B cell (primary cell): ENCODE results near the gene DNAAF5. TPM values are rescaled to one million over a fixed set of nuclear protein-coding genes. Genes with fewer than 3 reads are reported as not detected.

Experiments used
- ATAC-seq: fragments of 200-7000 bp; cut with Tn5 transposase; one replicate; pipeline ENCODE4 v1.10.0; 2021; ENCODE audit warnings: low read depth, mild to moderate bottlenecking, moderate number of reproducible peaks, moderate library complexity
- CTCF ChIA-PET: fragments of 350-600 bp; sonication (Branson Sonifier 250); formaldehyde crosslinking; loops from one replicate; lab custom pipeline; 2021; ENCODE audit warnings: antibody characterized with exemption, inconsistent platforms; lab: Charles Lee
- POLR2A ChIA-PET: fragments of 350-600 bp; sonication (Branson Sonifier 250); formaldehyde crosslinking; loops from one replicate; lab custom pipeline; 2021; ENCODE audit warnings: antibody characterized with exemption; lab: Charles Lee
- DNase-seq: peaks from one replicate; pipeline ENCODE4 v3.0.0; 2013
- H2AFZ ChIP-seq: 2 replicates; pipeline ENCODE4 v1.6.1; 2012; ENCODE audit warnings: mild to moderate bottlenecking, low read depth, low read length; ENCODE audit not compliant: insufficient read depth, poor library complexity, severe bottlenecking
- H3K27ac ChIP-seq, 2 donors: 1 replicate in 1 of 2; 2 replicates in 1 of 2; pipeline ENCODE4 v1.5.1; 2012 to 2013; ENCODE audit warnings: low read length in 2 of 2, mild to moderate bottlenecking in 2 of 2, moderate library complexity in 1 of 2
- H3K27me3 ChIP-seq, 4 experiments: fragments of 200-600 bp in 1 of 4; sonication (generic) in 1 of 4; replicated peaks in 1 of 4; 1 replicate in 2 of 4; 2 replicates in 2 of 4; pipeline versions ENCODE4 v1.6.1 to v1.7.0; 2013 to 2016; ENCODE audit warnings: low read length in 3 of 4, mild to moderate bottlenecking in 2 of 4, mixed read lengths in 1 of 4, moderate library complexity in 1 of 4; ENCODE audit not compliant: insufficient read depth in 4 of 4, control insufficient read depth in 3 of 4; ENCODE audit errors: control extremely low read depth in 1 of 4
- H3K36me3 ChIP-seq, 2 experiments: replicated peaks in 1 of 2; 1 replicate in 1 of 2; 2 replicates in 1 of 2; pipeline versions ENCODE4 v1.6.1 to v1.7.1; 2013; ENCODE audit warnings: low read length in 1 of 2; ENCODE audit not compliant: insufficient read depth in 2 of 2, control insufficient read depth in 1 of 2; ENCODE audit errors: control extremely low read depth in 1 of 2, extremely low read depth in 1 of 2
- H3K4me1 ChIP-seq, 2 donors: fragments of 200-600 bp in 1 of 2; sonication (generic) in 1 of 2; 1 replicate in 1 of 2; 2 replicates in 1 of 2; pipeline versions ENCODE4 v1.5.1 to v1.6.1; 2013 to 2017; ENCODE audit warnings: low read length in 2 of 2; ENCODE audit not compliant: control insufficient read depth in 2 of 2, insufficient read depth in 2 of 2
- H3K4me2 ChIP-seq: replicated peaks from 2 replicates; pipeline ENCODE3; 2012; ENCODE audit warnings: mild to moderate bottlenecking, low read depth, low read length; ENCODE audit not compliant: poor library complexity, severe bottlenecking
- H3K4me3 ChIP-seq, 5 experiments: fragments of 200-600 bp in 1 of 5; sonication (generic) in 1 of 5; 1 replicate in 3 of 5; 2 replicates in 2 of 5; pipeline versions ENCODE4 v1.5.1 to v1.7.0; 2011 to 2016; ENCODE audit warnings: low read length in 4 of 5, mild to moderate bottlenecking in 4 of 5, low read depth in 2 of 5, control low read depth in 1 of 5, moderate library complexity in 1 of 5; ENCODE audit not compliant: insufficient read depth in 1 of 5; ENCODE audit errors: control extremely low read depth in 1 of 5, extremely low read depth in 1 of 5
- H3K79me2 ChIP-seq: fragments of 200-600 bp; sonication (generic); one replicate; pipeline ENCODE4 v1.6.0; 2016; ENCODE audit warnings: low read length; ENCODE audit not compliant: control insufficient read depth, insufficient read depth
- H3K9ac ChIP-seq: fragments of 200-600 bp; sonication (generic); 2 replicates; pipeline ENCODE4 v1.6.1; 2017; ENCODE audit warnings: mild to moderate bottlenecking, low read length, moderate library complexity
- H3K9me3 ChIP-seq, 3 donors: one replicate each; pipeline versions ENCODE4 v1.6.1 to v1.7.1; 2013; ENCODE audit warnings: low read length in 2 of 3; ENCODE audit not compliant: control insufficient read depth in 2 of 3, insufficient read depth in 1 of 3; ENCODE audit errors: control extremely low read depth in 1 of 3
- H4K20me1 ChIP-seq: 2 replicates; pipeline ENCODE4 v1.6.0; 2012; ENCODE audit warnings: mild to moderate bottlenecking, low read length; ENCODE audit not compliant: insufficient read depth, control insufficient read depth, poor library complexity, severe bottlenecking
- H3K27ac Mint-ChIP-seq: one replicate; pipeline ENCODE4 v1.8.0; 2021; ENCODE audit warnings: mixed read lengths
- H3K27me3 Mint-ChIP-seq: one replicate; pipeline ENCODE4 v1.8.0; 2021; ENCODE audit warnings: mixed read lengths
- H3K4me1 Mint-ChIP-seq: one replicate; pipeline ENCODE4 v1.8.0; 2021; ENCODE audit warnings: mixed read lengths
- H3K4me3 Mint-ChIP-seq: one replicate; pipeline ENCODE4 v1.8.0; 2021; ENCODE audit warnings: mixed read lengths
- H3K9me3 Mint-ChIP-seq: one replicate; pipeline ENCODE4 v1.8.0; 2022; ENCODE audit warnings: mixed read lengths; ENCODE audit not compliant: insufficient read depth
- EZH2 ChIP-seq: IDR thresholded peaks from 2 replicates; pipeline ENCODE4 v1.6.1; 2012; ENCODE audit warnings: borderline replicate concordance, low read depth, mild to moderate bottlenecking, moderate library complexity, low read length; ENCODE audit not compliant: insufficient read depth, poor library complexity, severe bottlenecking
- WGBS: methylation state at CpG from one replicate; pipeline ENCODE4 v1.1.5; 2013; ENCODE audit warnings: missing lambda C conversion rate; ENCODE audit not compliant: insufficient coverage; 5-methylcytosine and 5-hydroxymethylcytosine counted together
- intact Hi-C: fragments of 100-400 bp; cut with micrococcal nuclease; formaldehyde crosslinking; loops from one replicate; pipeline ENCODE4 v1.10.0; 2022
- polyA plus RNA-seq: library from polyadenylated mRNA; depleted of rRNA; stranded (reverse); fragments of >200 nt; gene quantifications from 2 replicates; pipeline ENCODE4 v1.2.3, GENCODE V29; 2012
- total RNA-seq, 2 donors: library from RNA; stranded (reverse); fragments of 120-200 nt in 1 of 2; gene quantifications; 1 replicate in 1 of 2; 2 replicates in 1 of 2; pipeline versions ENCODE4 v1.2.3 to v1.2.4, GENCODE V29; 2013 to 2022
- TF ChIP-seq, protein P1 (sequence below): fragments of 200-600 bp; IDR thresholded peaks from one replicate; pipeline ENCODE4 v1.8.0; 2022; ENCODE audit warnings: antibody characterized with exemption, mild to moderate bottlenecking

Gene DNAAF5
- total and polyA plus RNA-seq, 2 donors (not counting 1 experiment from before 2014, with no cell fraction given), result 18.0 to 21.4 TPM

GRCh38 chr7:782718-783449 is 56.4 kb downstream of the DNAAF5 start:
- Mint-ChIP-seq H3K4me1 (no peaks in the 10 kb centered on the region), H3K27me3 (no peaks in the 10 kb centered on the region), H3K4me3 (no peak overlapping the region), H3K27ac (no peak overlapping the region), H3K9me3 (no peaks in the 10 kb centered on the region)
- ATAC-seq (no peak), DNase-seq (no peak)
- 97% methylated on average over 47 of the region's 56 CpGs for WGBS
- H2AFZ ChIP-seq, result no peak overlapping the region
- no peaks in the 10 kb centered on the region for H3K4me1 ChIP-seq
- H3K9ac ChIP-seq, result no peak overlapping the region
- H3K4me2 ChIP-seq, result no peak overlapping the region
- no peaks in the 10 kb centered on the region for H3K27me3 ChIP-seq
- ChIA-PET CTCF (interaction anchor here (8.8 kb wide), 1 partner anchor 90 kb away, joined by 113 read pairs; the partner anchor contains the start of gene GET4), POLR2A (no interaction called here)
- H3K36me3 ChIP-seq, result peaks cover 0 to 20% of the 10 kb centered on the region in 2 experiments
- H3K9me3 ChIP-seq, result peaks cover 0 to 10% (median 0%) of the 10 kb centered on the region in 3 donors
- H3K79me2 ChIP-seq, result no peaks in the 10 kb centered on the region
- H4K20me1 ChIP-seq, result no peaks in the 10 kb centered on the region
- H3K27ac ChIP-seq, result no peak overlapping the region
- TF ChIP-seq EZH2, result no peak
- TF ChIP-seq, protein P1, sequence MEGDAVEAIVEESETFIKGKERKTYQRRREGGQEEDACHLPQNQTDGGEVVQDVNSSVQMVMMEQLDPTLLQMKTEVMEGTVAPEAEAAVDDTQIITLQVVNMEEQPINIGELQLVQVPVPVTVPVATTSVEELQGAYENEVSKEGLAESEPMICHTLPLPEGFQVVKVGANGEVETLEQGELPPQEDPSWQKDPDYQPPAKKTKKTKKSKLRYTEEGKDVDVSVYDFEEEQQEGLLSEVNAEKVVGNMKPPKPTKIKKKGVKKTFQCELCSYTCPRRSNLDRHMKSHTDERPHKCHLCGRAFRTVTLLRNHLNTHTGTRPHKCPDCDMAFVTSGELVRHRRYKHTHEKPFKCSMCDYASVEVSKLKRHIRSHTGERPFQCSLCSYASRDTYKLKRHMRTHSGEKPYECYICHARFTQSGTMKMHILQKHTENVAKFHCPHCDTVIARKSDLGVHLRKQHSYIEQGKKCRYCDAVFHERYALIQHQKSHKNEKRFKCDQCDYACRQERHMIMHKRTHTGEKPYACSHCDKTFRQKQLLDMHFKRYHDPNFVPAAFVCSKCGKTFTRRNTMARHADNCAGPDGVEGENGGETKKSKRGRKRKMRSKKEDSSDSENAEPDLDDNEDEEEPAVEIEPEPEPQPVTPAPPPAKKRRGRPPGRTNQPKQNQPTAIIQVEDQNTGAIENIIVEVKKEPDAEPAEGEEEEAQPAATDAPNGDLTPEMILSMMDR, result no peak
- no peak overlapping the region for H3K4me3 ChIP-seq
- intact Hi-C loops, result loop anchor here (10.0 kb wide), 1 partner anchor 192 kb away; the partner anchor contains the start of gene COX19
